Loucy (cell line): Measurements from ENCODE around the gene ERP44.

ENCODE experiments used
- CTCF ChIP-seq: fragments of 200-600 bp; sonication (generic); conservative IDR thresholded peaks from 2 replicates; pipeline ENCODE4 v1.5.1; 2014; ENCODE audit warnings: mild to moderate bottlenecking, antibody characterized with exemption, low read length
- EZH2phosphoT487 ChIP-seq: fragments of 200-600 bp; IDR thresholded peaks from 2 replicates; pipeline ENCODE4 v1.6.1; 2018; ENCODE audit warnings: antibody characterized with exemption, mild to moderate bottlenecking, moderate library complexity, borderline replicate concordance

- TF ChIP-seq CTCF (no peak), EZH2phosphoT487 (no peak)
Observed at GRCh38 chr9:100104314-100104713, 5.5 kb upstream of the ERP44 start.
